Skeletal muscle tissue (tissue), 4 donors: ENCODE data around the gene GRB10. TPM values are rescaled to one million over a fixed set of nuclear protein-coding genes. Genes with fewer than 3 reads are reported as not detected.
"Not testable (repeated sequence)": the region's sequence is repeated elsewhere in the genome, so short reads cannot be mapped to it uniquely, and the experiment has no call there.

ENCODE experiments used
- H3K27ac ChIP-seq: one replicate; pipeline ENCODE4 v1.7.0; 2013; ENCODE audit warnings: mild to moderate bottlenecking, low read depth, low read length, inconsistent platforms
- H3K27me3 ChIP-seq, 3 donors: one replicate each; pipeline ENCODE4 v1.7.0; 2013; ENCODE audit warnings: low read length in 3 of 3; ENCODE audit not compliant: control insufficient read depth in 3 of 3, insufficient read depth in 3 of 3
- H3K36me3 ChIP-seq, 3 donors: one replicate each; pipeline ENCODE4 v1.7.0; 2013; ENCODE audit warnings: low read length in 3 of 3; ENCODE audit not compliant: control insufficient read depth in 3 of 3, insufficient read depth in 3 of 3
- H3K4me1 ChIP-seq, 3 donors: one replicate each; pipeline ENCODE4 v1.7.0; 2013; ENCODE audit warnings: low read length in 3 of 3, mild to moderate bottlenecking in 3 of 3; ENCODE audit not compliant: control insufficient read depth in 3 of 3, insufficient read depth in 3 of 3
- H3K4me3 ChIP-seq, 3 donors: one replicate each; pipeline ENCODE4 v1.7.0; 2013; ENCODE audit warnings: low read length in 3 of 3
- H3K9ac ChIP-seq, 3 donors: one replicate each; pipeline ENCODE4 v1.7.0; 2013; ENCODE audit warnings: low read length in 3 of 3, mild to moderate bottlenecking in 3 of 3, moderate library complexity in 2 of 3, low read depth in 1 of 3
- H3K9me3 ChIP-seq, 3 donors: one replicate each; pipeline ENCODE4 v1.7.0; 2013; ENCODE audit warnings: low read length in 3 of 3; ENCODE audit not compliant: control insufficient read depth in 3 of 3
- total RNA-seq: library from RNA; depleted of rRNA; stranded (reverse); fragments of >200 nt; gene quantifications from one replicate; pipeline ENCODE4 v1.2.3, GENCODE V29; 2014
- donor health status: Osteomylitis.

Gene GRB10
- total RNA-seq, 1 donor from 2014 or later = 17.7 TPM

DNA sequence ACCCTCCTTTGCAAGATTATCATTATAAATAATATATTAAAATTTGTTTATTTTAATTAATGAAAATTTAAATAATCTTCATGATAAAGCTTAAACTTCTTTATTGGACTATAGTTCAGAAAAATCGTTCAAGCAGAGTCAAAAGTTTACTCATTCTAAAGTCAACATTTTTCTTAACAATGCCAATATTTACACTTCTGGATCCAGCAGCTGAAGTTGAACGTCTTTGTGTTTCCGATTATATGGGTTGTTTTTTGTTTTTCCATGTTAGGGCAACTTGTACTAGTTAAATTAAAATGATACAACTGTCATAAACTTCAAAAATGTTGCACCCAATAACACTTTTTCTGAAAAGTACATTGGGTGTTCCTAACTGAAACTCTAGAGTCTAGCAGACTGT lies 43.8 kb downstream of the GRB10 start:
- H3K9me3 ChIP-seq = no peaks in the 10 kb centered on the region

GRCh38 chr7:50735836-50736235 lies 46.9 kb downstream of the GRB10 start:
- not testable (repeated sequence) for H3K4me3 ChIP-seq, H3K9ac ChIP-seq, H3K36me3 ChIP-seq, H3K9me3 ChIP-seq, H3K27ac ChIP-seq, H3K27me3 ChIP-seq
- H3K4me1 ChIP-seq = peaks cover 22 to 39% (median 25%) of the 10 kb centered on the region in 3 donors

More for the DNA sequence above, 43.8 kb downstream of the GRB10 start:
- Histone ChIP-seq H3K27ac (no peak overlapping the region), H3K9ac (no peak overlapping the region), H3K27me3 (no peaks in the 10 kb centered on the region), H3K4me1 (peaks cover 2 to 12% (median 5%) of the 10 kb centered on the region in 3 donors), H3K36me3 (peaks cover 0 to 3% (median 1%) of the 10 kb centered on the region in 3 donors), H3K4me3 (no peak overlapping the region)

- no peak overlapping the region for H3K9ac ChIP-seq
- H3K9me3 ChIP-seq = no peaks in the 10 kb centered on the region
- peaks cover 27 to 44% (median 29%) of the 10 kb centered on the region in 3 donors for H3K4me1 ChIP-seq
- no peak overlapping the region for H3K4me3 ChIP-seq
- no peaks in the 10 kb centered on the region for H3K27me3 ChIP-seq
- no peak overlapping the region for H3K27ac ChIP-seq
- no peaks in the 10 kb centered on the region for H3K36me3 ChIP-seq
These were observed 47.4 kb downstream of the GRB10 start for GRCh38 chr7:50735333-50735732.

GRCh38 chr7:50734246-50734645 lies 48.5 kb downstream of the GRB10 start:
- no peak overlapping the region for H3K9ac ChIP-seq
- no peak overlapping the region for H3K27ac ChIP-seq
- peaks cover 34 to 44% (median 35%) of the 10 kb centered on the region in 3 donors for H3K4me1 ChIP-seq
- H3K4me3 ChIP-seq = no peak overlapping the region
- no peaks in the 10 kb centered on the region for H3K36me3 ChIP-seq
- H3K27me3 ChIP-seq = no peaks in the 10 kb centered on the region
- H3K9me3 ChIP-seq = no peaks in the 10 kb centered on the region

- Histone ChIP-seq H3K4me1 (peaks cover 37 to 49% (median 39%) of the 10 kb centered on the region in 3 donors), H3K36me3 (no peaks in the 10 kb centered on the region), H3K27ac (no peak overlapping the region), H3K9me3 (no peaks in the 10 kb centered on the region), H3K4me3 (no peak overlapping the region), H3K9ac (no peak overlapping the region), H3K27me3 (no peaks in the 10 kb centered on the region)
These were observed 49.1 kb downstream of the GRB10 start for GRCh38 chr7:50733552-50733951.

GRCh38 chr7:50731703-50732582 lies 50.8 kb downstream of the GRB10 start:
- H3K4me1 ChIP-seq = peaks cover 40 to 57% (median 46%) of the 10 kb centered on the region in 3 donors
- no peaks in the 10 kb centered on the region for H3K27me3 ChIP-seq
- peak overlapping the region in 1 of 3 donors; percentile 33 for H3K9ac ChIP-seq
- peak overlapping the region in 2 of 3 donors; percentile 28 to 53 for H3K4me3 ChIP-seq
- no peaks in the 10 kb centered on the region for H3K36me3 ChIP-seq
- no peak overlapping the region for H3K27ac ChIP-seq
- no peaks in the 10 kb centered on the region for H3K9me3 ChIP-seq

GRCh38 chr7:50730446-50731400 lies 52.0 kb downstream of the GRB10 start:
- H3K27ac ChIP-seq = peak overlapping the region; percentile 32
- H3K4me3 ChIP-seq = peak overlapping the region in 1 of 3 donors; percentile 23
- H3K9ac ChIP-seq = no peak overlapping the region
- peaks cover 40 to 60% (median 49%) of the 10 kb centered on the region in 3 donors for H3K4me1 ChIP-seq
- H3K9me3 ChIP-seq = no peaks in the 10 kb centered on the region
- peaks cover 0 to under 1% (median 0%) of the 10 kb centered on the region in 3 donors for H3K36me3 ChIP-seq
- H3K27me3 ChIP-seq = no peaks in the 10 kb centered on the region

DNA sequence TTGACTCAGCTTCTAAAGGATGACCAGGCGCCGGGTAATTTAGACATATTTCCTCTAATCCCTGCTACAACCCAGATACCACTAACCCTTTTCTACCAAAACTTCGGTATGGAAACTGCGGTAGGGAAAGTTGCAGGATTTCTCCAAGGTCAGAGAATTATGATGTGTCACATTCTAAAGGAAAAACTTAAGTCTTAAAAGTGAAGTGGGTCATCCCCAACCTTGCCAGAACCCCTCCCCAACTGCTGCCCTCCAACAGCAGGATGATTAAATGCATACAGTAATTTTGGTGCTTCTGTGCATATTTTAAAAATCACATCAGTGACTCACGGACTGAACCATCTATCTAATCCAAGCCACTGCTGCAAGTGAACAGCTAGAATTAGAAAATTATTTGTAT lies 52.7 kb downstream of the GRB10 start:
- H3K27me3 ChIP-seq = no peaks in the 10 kb centered on the region
- peaks cover 40 to 63% (median 50%) of the 10 kb centered on the region in 3 donors for H3K4me1 ChIP-seq

DNA sequence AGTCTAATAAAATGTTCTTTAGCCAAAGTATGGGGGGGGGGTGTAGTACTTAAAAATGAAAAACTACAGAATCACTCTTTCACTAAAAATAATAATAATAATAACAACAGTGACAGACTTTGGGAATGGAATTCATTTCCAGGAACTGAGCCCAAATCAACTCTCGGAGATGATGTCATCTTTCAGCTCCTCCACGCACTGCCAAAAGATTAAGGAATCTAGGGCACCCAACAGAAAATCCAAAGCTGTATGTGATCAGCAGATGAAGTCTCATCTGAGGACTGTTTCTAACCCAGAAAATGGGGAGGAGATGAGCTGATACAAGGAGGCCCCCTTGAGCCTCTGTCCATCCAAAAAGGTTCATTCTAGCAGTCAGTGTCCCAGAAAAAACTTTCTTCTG lies 54.5 kb downstream of the GRB10 start:
- Histone ChIP-seq H3K27ac (peak overlapping the region; percentile 3), H3K4me1 (peaks cover 40 to 62% (median 52%) of the 10 kb centered on the region in 3 donors), H3K27me3 (no peaks in the 10 kb centered on the region), H3K4me3 (no peak overlapping the region), H3K36me3 (peaks cover 0 to 9% (median 2%) of the 10 kb centered on the region in 3 donors), H3K9me3 (no peaks in the 10 kb centered on the region), H3K9ac (no peak overlapping the region)

More for the DNA sequence above, 52.7 kb downstream of the GRB10 start:
- H3K36me3 ChIP-seq = peaks cover 0 to 3% (median 0%) of the 10 kb centered on the region in 3 donors
- H3K4me3 ChIP-seq = no peak overlapping the region
- peak overlapping the region in 1 of 3 donors; percentile 11 for H3K9ac ChIP-seq
- no peaks in the 10 kb centered on the region for H3K9me3 ChIP-seq
- H3K27ac ChIP-seq = peak overlapping the region; percentile 9
